ENCODE results near the gene TNNT3.
A peak's percentile ranks its signal among the peaks of the same experiment; 100 is the strongest.
"Not testable (repeated sequence)": the region's sequence is repeated elsewhere in the genome, so short reads cannot be mapped to it uniquely, and the experiment has no call there.

TNNT3 gene

GRCh38 chr11:1879941-1880720 lies 39.4 kb upstream of the TNNT3 start:
- DNase-seq = no peak
- in situ Hi-C loops (cut with HindIII; ENCODE audit: low pct_ligation_motif_present, low pct_unique_long_range_greater_than_20kb, low sequenced_read_pairs) = no loop called here

- DNase-seq = no peak
- in situ Hi-C loops (cut with HindIII; ENCODE audit: low pct_ligation_motif_present, low pct_unique_long_range_greater_than_20kb, low sequenced_read_pairs) = no loop called here
These were observed 38.6 kb upstream of the TNNT3 start for GRCh38 chr11:1880746-1881441.

- in situ Hi-C loops (cut with HindIII; ENCODE audit: low pct_ligation_motif_present, low pct_unique_long_range_greater_than_20kb, low sequenced_read_pairs) = no loop called here
- DNase-seq = no peak
These were observed 37.9 kb upstream of the TNNT3 start for GRCh38 chr11:1881442-1882264.

- peak; percentile 58 for DNase-seq
- in situ Hi-C loops (cut with HindIII; ENCODE audit: low pct_ligation_motif_present, low pct_unique_long_range_greater_than_20kb, low sequenced_read_pairs) = no loop called here
These were observed 37.0 kb upstream of the TNNT3 start for GRCh38 chr11:1882265-1883238.

GRCh38 chr11:1883346-1884302 lies 35.9 kb upstream of the TNNT3 start:
- no peak for DNase-seq
- in situ Hi-C loops (cut with HindIII; ENCODE audit: low pct_ligation_motif_present, low pct_unique_long_range_greater_than_20kb, low sequenced_read_pairs) = no loop called here

GRCh38 chr11:1884303-1884700 lies 35.2 kb upstream of the TNNT3 start:
- in situ Hi-C loops (cut with HindIII; ENCODE audit: low pct_ligation_motif_present, low pct_unique_long_range_greater_than_20kb, low sequenced_read_pairs) = no loop called here
- DNase-seq = no peak

- in situ Hi-C loops (cut with HindIII; ENCODE audit: low pct_ligation_motif_present, low pct_unique_long_range_greater_than_20kb, low sequenced_read_pairs) = not testable (repeated sequence)
These were observed 33.0 kb upstream of the TNNT3 start for GRCh38 chr11:1886551-1886950.

GRCh38 chr11:1887451-1888346 lies 31.8 kb upstream of the TNNT3 start:
- no peak for DNase-seq
- in situ Hi-C loops (cut with HindIII; ENCODE audit: low pct_ligation_motif_present, low pct_unique_long_range_greater_than_20kb, low sequenced_read_pairs) = no loop called here

More at GRCh38 chr11:1886551-1886950, 33.0 kb upstream of the TNNT3 start:
- DNase-seq = not testable (repeated sequence)

GRCh38 chr11:1888347-1888753 lies 31.2 kb upstream of the TNNT3 start:
- in situ Hi-C loops (cut with HindIII; ENCODE audit: low pct_ligation_motif_present, low pct_unique_long_range_greater_than_20kb, low sequenced_read_pairs) = no loop called here
- no peak for DNase-seq

GRCh38 chr11:1888811-1889210 lies 30.7 kb upstream of the TNNT3 start:
- in situ Hi-C loops (cut with HindIII; ENCODE audit: low pct_ligation_motif_present, low pct_unique_long_range_greater_than_20kb, low sequenced_read_pairs) = no loop called here
- no peak for DNase-seq

- DNase-seq = no peak
- in situ Hi-C loops (cut with HindIII; ENCODE audit: low pct_ligation_motif_present, low pct_unique_long_range_greater_than_20kb, low sequenced_read_pairs) = no loop called here
These were observed 30.1 kb upstream of the TNNT3 start for GRCh38 chr11:1889224-1889930.

- DNase-seq = no peak
- in situ Hi-C loops (cut with HindIII; ENCODE audit: low pct_ligation_motif_present, low pct_unique_long_range_greater_than_20kb, low sequenced_read_pairs) = no loop called here
These were observed 29.3 kb upstream of the TNNT3 start for GRCh38 chr11:1889941-1890855.

GRCh38 chr11:1890856-1891830 lies 28.4 kb upstream of the TNNT3 start:
- DNase-seq = no peak
- in situ Hi-C loops (cut with HindIII; ENCODE audit: low pct_ligation_motif_present, low pct_unique_long_range_greater_than_20kb, low sequenced_read_pairs) = no loop called here

- in situ Hi-C loops (cut with HindIII; ENCODE audit: low pct_ligation_motif_present, low pct_unique_long_range_greater_than_20kb, low sequenced_read_pairs) = no loop called here
- no peak for DNase-seq
These were observed 27.7 kb upstream of the TNNT3 start, which contains the start of gene PRR33 for GRCh38 chr11:1891831-1892115. Gene PRR33 (minus strand): TSS chr11:1891895. CDS start chr11:1890584, 1,311 bp downstream.
